Measurements from ENCODE around the gene UBE2L3.
"Not testable (repeated sequence)": the region's sequence is repeated elsewhere in the genome, so short reads cannot be mapped to it uniquely, and the experiment has no call there.

The UBE2L3 gene

GRCh38 chr22:21573293-21573734 is 5.8 kb downstream of the UBE2L3 start:
- no peak overlapping the region for H3K4me3 ChIP-seq (ENCODE audit: control insufficient read depth, low read depth, low read length)
- TF ChIP-seq CTCF (conservative IDR thresholded peaks at IDR 0.05; ENCODE audit: control insufficient read depth, insufficient read depth, low read depth, low read length) = no peak
- DNase-seq (ENCODE audit: low read depth) = no peak

GRCh38 chr22:21573750-21574494 is 6.4 kb downstream of the UBE2L3 start:
- no peak overlapping the region for H3K4me3 ChIP-seq (ENCODE audit: control insufficient read depth, low read depth, low read length)
- no peak for TF ChIP-seq CTCF (conservative IDR thresholded peaks at IDR 0.05; ENCODE audit: control insufficient read depth, insufficient read depth, low read depth, low read length)
- DNase-seq (ENCODE audit: low read depth) = no peak

GRCh38 chr22:21579474-21579851 is 11.9 kb downstream of the UBE2L3 start:
- H3K4me3 ChIP-seq (ENCODE audit: control insufficient read depth, low read depth, low read length) = no peak overlapping the region
- TF ChIP-seq CTCF (conservative IDR thresholded peaks at IDR 0.05; ENCODE audit: control insufficient read depth, insufficient read depth, low read depth, low read length) = no peak
- DNase-seq (ENCODE audit: low read depth) = no peak

GRCh38 chr22:21580623-21581007 is 13.1 kb downstream of the UBE2L3 start:
- not testable (repeated sequence) for DNase-seq (ENCODE audit: low read depth); H3K4me3 ChIP-seq (ENCODE audit: control insufficient read depth, low read depth, low read length)

GRCh38 chr22:21581009-21581713 is 13.6 kb downstream of the UBE2L3 start:
- DNase-seq (ENCODE audit: low read depth) = not testable (repeated sequence)

GRCh38 chr22:21582801-21583740 is 15.6 kb downstream of the UBE2L3 start:
- no peak overlapping the region for H3K4me3 ChIP-seq (ENCODE audit: control insufficient read depth, low read depth, low read length)
- no peak for DNase-seq (ENCODE audit: low read depth)
- TF ChIP-seq CTCF (conservative IDR thresholded peaks at IDR 0.05; ENCODE audit: control insufficient read depth, insufficient read depth, low read depth, low read length) = no peak

More at GRCh38 chr22:21581009-21581713, 13.6 kb downstream of the UBE2L3 start:
- H3K4me3 ChIP-seq (ENCODE audit: control insufficient read depth, low read depth, low read length) = not testable (repeated sequence)

- DNase-seq (ENCODE audit: low read depth) = no peak
- H3K4me3 ChIP-seq (ENCODE audit: control insufficient read depth, low read depth, low read length) = no peak overlapping the region
- no peak for TF ChIP-seq CTCF (conservative IDR thresholded peaks at IDR 0.05; ENCODE audit: control insufficient read depth, insufficient read depth, low read depth, low read length)
These were observed 17.9 kb downstream of the UBE2L3 start for GRCh38 chr22:21585389-21585788.
